ENCODE results near the gene MRPL57.

- no peak for TF ChIP-seq POLR2AphosphoS5 (IDR thresholded peaks at IDR 0.05; ENCODE audit: borderline replicate concordance, low read depth, low read length)
- TF ChIP-seq EZH2 (IDR thresholded peaks at IDR 0.05) = no peak
- TF ChIP-seq FOXP2 (optimal IDR thresholded peaks at IDR 0.05; ENCODE audit: control extremely low read depth, extremely low read length, insufficient read depth) = no peak
These were observed 49.6 kb downstream of the MRPL57 start for GRCh38 chr13:21225841-21226581.

Measured in SK-N-MC (cell line).